ENCODE measurements around the gene LEMD2. TPM values are rescaled to one million over a fixed set of nuclear protein-coding genes. Genes with fewer than 3 reads are reported as not detected.

The LEMD2 gene
- total and polyA plus RNA-seq, 9 of the 15 experiments (the other 6 are each of a cell fraction or from before 2014, with no cell fraction given), result 0.32 to 46.3 (median 30.8) TPM

DNA sequence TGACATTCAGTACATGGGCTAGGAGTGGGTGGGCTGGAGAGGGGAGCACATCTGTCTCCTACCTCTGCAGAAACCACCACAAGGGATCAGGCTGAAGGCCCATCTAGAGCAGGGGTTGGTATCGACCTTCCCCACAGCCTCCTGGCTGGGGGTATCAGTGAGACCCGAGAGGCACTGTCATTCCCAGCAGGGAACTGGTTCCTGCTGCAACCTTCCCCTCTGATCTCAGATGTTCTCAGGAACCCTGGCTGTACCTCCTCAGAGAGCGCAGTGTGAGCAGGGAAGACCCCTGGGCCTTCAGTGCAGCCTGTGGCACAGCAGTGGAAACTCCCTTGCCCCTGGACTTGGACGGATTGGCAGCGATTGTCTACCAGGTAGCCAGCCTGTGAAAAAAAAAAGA is 50.1 kb downstream of the LEMD2 start (continued):
- TF ChIP-seq, protein P1, sequence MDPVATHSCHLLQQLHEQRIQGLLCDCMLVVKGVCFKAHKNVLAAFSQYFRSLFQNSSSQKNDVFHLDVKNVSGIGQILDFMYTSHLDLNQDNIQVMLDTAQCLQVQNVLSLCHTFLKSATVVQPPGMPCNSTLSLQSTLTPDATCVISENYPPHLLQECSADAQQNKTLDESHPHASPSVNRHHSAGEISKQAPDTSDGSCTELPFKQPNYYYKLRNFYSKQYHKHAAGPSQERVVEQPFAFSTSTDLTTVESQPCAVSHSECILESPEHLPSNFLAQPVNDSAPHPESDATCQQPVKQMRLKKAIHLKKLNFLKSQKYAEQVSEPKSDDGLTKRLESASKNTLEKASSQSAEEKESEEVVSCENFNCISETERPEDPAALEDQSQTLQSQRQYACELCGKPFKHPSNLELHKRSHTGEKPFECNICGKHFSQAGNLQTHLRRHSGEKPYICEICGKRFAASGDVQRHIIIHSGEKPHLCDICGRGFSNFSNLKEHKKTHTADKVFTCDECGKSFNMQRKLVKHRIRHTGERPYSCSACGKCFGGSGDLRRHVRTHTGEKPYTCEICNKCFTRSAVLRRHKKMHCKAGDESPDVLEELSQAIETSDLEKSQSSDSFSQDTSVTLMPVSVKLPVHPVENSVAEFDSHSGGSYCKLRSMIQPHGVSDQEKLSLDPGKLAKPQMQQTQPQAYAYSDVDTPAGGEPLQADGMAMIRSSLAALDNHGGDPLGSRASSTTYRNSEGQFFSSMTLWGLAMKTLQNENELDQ (CRISPR knock-in tag; IDR thresholded peaks at IDR 0.05; ENCODE audit: borderline replicate concordance), result no peak

DNA sequence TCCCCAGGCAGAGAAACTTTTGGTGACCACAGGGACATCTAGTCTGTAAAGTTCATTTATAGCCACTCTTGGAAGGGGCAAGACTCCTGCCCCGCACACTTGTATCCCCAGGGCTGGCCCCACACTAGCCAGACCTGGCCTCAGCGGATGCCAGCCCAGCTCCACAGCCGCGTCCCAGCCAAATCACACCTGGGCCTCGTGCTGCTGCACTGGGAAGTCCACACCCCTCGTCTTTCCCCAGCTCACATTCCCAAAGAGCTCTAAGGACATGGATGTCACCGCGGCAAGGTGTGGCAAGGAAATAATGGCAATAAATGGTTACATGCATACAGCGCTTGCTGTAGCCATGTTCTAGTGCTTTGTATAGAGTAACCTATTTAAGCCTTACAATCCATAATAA is 50.8 kb downstream of the LEMD2 start:
- WGBS (ENCODE audit: insufficient coverage, low coverage, missing lambda C conversion rate), result 23% methylated on average over 9 of the region's 9 CpGs
- Histone ChIP-seq H3K79me2 (ENCODE audit: control insufficient read depth, insufficient read depth, low read length) (no peaks in the 10 kb centered on the region), H3K36me3 (ENCODE audit: control insufficient read depth, insufficient read depth, low read length) (no peaks in the 10 kb centered on the region), H3K4me1 (replicated peaks in 1 of 2; ENCODE audit: control insufficient read depth in 2 of 2, insufficient read depth in 2 of 2, low read length in 2 of 2) (peaks cover 7 to 12% of the 10 kb centered on the region in 2 experiments; a peak in 3 of 5 replicates), H2AFZ (ENCODE audit: low read depth, low read length) (no peak overlapping the region), H3K9ac (ENCODE audit: insufficient read depth in 1 of 2, low read depth in 2 of 2, low read length in 2 of 2) (no peak overlapping the region), H4K20me1 (replicated peaks; ENCODE audit: control insufficient read depth, insufficient read depth, low read length) (no peaks in the 10 kb centered on the region; the same call in none of the 2 replicates), H3K4me2 (ENCODE audit: insufficient read depth, low read length) (no peak overlapping the region), H3K27me3 (ENCODE audit: control insufficient read depth in 2 of 2, insufficient read depth in 2 of 2, low read length in 2 of 2) (peaks cover 25 to 62% of the 10 kb centered on the region in 2 experiments; a peak in 4 of 5 replicates), H3K4me3 (no peak overlapping the region), H3K9me1 (ENCODE audit: control insufficient read depth, insufficient read depth, low read length) (no peaks in the 10 kb centered on the region), H3K27ac (ENCODE audit: extremely low read depth, low read depth, low read length) (no peak overlapping the region), H3K9me3 (replicated peaks; ENCODE audit: control insufficient read depth, insufficient read depth, low read depth, low read length) (no peaks in the 10 kb centered on the region)
- intact Hi-C loops (cut with micrococcal nuclease), result no loop called here
- ChIA-PET CTCF (ENCODE audit: low intra/inter-chr PET ratio) (no interaction called here), POLR2A (interaction anchor here (1.6 kb wide), 1 partner anchor 10 kb away, joined by 4 read pairs; no protein-coding TSS in a partner anchor)
- in situ Hi-C loops (cut with MboI), result no loop called here
- ATAC-seq (no peak), DNase-seq (ENCODE audit: extremely low read depth in 1 of 4, low spot score in 3 of 4) (no peak), FAIRE-seq (no peak)
- no TSS peak for BruUV-seq (replicated peaks)
- TF ChIP-seq, protein P2, sequence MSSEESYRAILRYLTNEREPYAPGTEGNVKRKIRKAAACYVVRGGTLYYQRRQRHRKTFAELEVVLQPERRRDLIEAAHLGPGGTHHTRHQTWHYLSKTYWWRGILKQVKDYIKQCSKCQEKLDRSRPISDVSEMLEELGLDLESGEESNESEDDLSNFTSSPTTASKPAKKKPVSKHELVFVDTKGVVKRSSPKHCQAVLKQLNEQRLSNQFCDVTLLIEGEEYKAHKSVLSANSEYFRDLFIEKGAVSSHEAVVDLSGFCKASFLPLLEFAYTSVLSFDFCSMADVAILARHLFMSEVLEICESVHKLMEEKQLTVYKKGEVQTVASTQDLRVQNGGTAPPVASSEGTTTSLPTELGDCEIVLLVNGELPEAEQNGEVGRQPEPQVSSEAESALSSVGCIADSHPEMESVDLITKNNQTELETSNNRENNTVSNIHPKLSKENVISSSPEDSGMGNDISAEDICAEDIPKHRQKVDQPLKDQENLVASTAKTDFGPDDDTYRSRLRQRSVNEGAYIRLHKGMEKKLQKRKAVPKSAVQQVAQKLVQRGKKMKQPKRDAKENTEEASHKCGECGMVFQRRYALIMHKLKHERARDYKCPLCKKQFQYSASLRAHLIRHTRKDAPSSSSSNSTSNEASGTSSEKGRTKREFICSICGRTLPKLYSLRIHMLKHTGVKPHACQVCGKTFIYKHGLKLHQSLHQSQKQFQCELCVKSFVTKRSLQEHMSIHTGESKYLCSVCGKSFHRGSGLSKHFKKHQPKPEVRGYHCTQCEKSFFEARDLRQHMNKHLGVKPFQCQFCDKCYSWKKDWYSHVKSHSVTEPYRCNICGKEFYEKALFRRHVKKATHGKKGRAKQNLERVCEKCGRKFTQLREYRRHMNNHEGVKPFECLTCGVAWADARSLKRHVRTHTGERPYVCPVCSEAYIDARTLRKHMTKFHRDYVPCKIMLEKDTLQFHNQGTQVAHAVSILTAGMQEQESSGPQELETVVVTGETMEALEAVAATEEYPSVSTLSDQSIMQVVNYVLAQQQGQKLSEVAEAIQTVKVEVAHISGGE (CRISPR knock-in tag; IDR thresholded peaks at IDR 0.05), result no peak
- TF ChIP-seq, protein P3, sequence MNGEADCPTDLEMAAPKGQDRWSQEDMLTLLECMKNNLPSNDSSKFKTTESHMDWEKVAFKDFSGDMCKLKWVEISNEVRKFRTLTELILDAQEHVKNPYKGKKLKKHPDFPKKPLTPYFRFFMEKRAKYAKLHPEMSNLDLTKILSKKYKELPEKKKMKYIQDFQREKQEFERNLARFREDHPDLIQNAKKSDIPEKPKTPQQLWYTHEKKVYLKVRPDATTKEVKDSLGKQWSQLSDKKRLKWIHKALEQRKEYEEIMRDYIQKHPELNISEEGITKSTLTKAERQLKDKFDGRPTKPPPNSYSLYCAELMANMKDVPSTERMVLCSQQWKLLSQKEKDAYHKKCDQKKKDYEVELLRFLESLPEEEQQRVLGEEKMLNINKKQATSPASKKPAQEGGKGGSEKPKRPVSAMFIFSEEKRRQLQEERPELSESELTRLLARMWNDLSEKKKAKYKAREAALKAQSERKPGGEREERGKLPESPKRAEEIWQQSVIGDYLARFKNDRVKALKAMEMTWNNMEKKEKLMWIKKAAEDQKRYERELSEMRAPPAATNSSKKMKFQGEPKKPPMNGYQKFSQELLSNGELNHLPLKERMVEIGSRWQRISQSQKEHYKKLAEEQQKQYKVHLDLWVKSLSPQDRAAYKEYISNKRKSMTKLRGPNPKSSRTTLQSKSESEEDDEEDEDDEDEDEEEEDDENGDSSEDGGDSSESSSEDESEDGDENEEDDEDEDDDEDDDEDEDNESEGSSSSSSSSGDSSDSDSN (IDR thresholded peaks at IDR 0.05; ENCODE audit: borderline replicate concordance in 1 of 2, low read depth in 2 of 2, low read length in 2 of 2), result no peak
- TF ChIP-seq EWSR1 (IDR thresholded peaks at IDR 0.05; ENCODE audit: borderline replicate concordance, low read depth, partially characterized antibody) (no peak), CSDE1 (IDR thresholded peaks at IDR 0.05) (no peak), RFX1 (IDR thresholded peaks at IDR 0.05) (no peak)
- TF ChIP-seq, protein P4, sequence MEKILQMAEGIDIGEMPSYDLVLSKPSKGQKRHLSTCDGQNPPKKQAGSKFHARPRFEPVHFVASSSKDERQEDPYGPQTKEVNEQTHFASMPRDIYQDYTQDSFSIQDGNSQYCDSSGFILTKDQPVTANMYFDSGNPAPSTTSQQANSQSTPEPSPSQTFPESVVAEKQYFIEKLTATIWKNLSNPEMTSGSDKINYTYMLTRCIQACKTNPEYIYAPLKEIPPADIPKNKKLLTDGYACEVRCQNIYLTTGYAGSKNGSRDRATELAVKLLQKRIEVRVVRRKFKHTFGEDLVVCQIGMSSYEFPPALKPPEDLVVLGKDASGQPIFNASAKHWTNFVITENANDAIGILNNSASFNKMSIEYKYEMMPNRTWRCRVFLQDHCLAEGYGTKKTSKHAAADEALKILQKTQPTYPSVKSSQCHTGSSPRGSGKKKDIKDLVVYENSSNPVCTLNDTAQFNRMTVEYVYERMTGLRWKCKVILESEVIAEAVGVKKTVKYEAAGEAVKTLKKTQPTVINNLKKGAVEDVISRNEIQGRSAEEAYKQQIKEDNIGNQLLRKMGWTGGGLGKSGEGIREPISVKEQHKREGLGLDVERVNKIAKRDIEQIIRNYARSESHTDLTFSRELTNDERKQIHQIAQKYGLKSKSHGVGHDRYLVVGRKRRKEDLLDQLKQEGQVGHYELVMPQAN (IDR thresholded peaks at IDR 0.05; ENCODE audit: borderline replicate concordance), result no peak
- TF ChIP-seq, protein P5, sequence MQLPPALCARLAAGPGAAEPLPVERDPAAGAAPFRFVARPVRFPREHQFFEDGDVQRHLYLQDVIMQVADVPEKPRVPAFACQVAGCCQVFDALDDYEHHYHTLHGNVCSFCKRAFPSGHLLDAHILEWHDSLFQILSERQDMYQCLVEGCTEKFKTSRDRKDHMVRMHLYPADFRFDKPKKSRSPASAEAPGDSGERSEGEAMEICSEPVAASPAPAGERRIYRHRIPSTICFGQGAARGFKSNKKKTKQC (CRISPR knock-in tag; IDR thresholded peaks at IDR 0.05), result no peak

Data from K562 (cell line).